ENCODE results near the gene DNAH3. TPM values are rescaled to one million over a fixed set of nuclear protein-coding genes. Genes with fewer than 3 reads are reported as not detected.

DNAH3 gene
- total and polyA plus RNA-seq, 2 experiments from 2014 or later, result 0.70 to 1.3 TPM

GRCh38 chr16:20920091-20920490, 230.6 kb downstream of the DNAH3 start (continued):
- TF ChIP-seq ZNF462 (CRISPR knock-in tag; IDR thresholded peaks at IDR 0.05) (no peak), JUNB (IDR thresholded peaks at IDR 0.05; ENCODE audit: unreplicated experiment) (no peak), CTCF (conservative IDR thresholded peaks at IDR 0.05; ENCODE audit: low read depth in 2 of 2) (no peak), EZH2 (IDR thresholded peaks at IDR 0.05; ENCODE audit: low read depth, unreplicated experiment) (no peak), ZNF331 (CRISPR knock-in tag; IDR thresholded peaks at IDR 0.05; ENCODE audit: low read depth) (no peak), CREB1 (CRISPR knock-in tag; IDR thresholded peaks at IDR 0.05; ENCODE audit: low read depth) (no peak), EZH2phosphoT487 (IDR thresholded peaks at IDR 0.05; ENCODE audit: unreplicated experiment) (no peak)

All from GM23338 (cell line).